ENCODE results near the gene CAVIN1. TPM values are rescaled to one million over a fixed set of nuclear protein-coding genes. Genes with fewer than 3 reads are reported as not detected.

The CAVIN1 gene
- total RNA-seq, 2 donors from 2014 or later = 0.51 to 3.1 TPM

DNA sequence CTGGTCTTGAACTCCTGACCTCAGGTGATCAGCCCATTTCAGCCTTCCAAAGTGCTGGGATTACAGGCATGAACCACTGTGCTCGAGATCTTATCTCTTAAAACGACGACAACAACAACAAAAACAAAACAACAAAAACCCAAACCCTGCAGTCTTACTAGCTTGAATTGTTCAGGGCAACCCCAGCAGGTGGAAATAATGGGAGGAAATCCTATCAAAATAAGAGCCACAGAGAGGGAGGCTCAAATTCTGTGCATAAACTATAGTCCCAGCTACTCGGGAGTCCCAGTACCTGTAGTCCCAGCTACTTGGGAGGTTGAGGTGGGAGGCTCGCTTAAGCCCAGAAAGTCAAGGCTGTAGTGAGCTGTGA is 19.1 kb upstream of the CAVIN1 start:
- WGBS, 2 experiments (ENCODE audit: insufficient coverage in 1 of 2, insufficient read length in 1 of 2) = 43 to 71% methylated on average over 1 to 5 of the region's 5 CpGs
- peak; percentile 54 for DNase-seq
- H3K4me3 Mint-ChIP-seq = no peak overlapping the region
- Histone ChIP-seq H3K4me3 (ENCODE audit: low read length) (no peak overlapping the region), H3K9me3 (ENCODE audit: control insufficient read depth, low read length) (no peaks in the 10 kb centered on the region), H3K36me3 (ENCODE audit: control insufficient read depth, insufficient read depth, low read length) (no peaks in the 10 kb centered on the region), H3K27me3 (ENCODE audit: control insufficient read depth, insufficient read depth, low read length, poor library complexity, severe bottlenecking) (no peaks in the 10 kb centered on the region), H3K4me1 (ENCODE audit: control insufficient read depth, insufficient read depth, low read length) (no peaks in the 10 kb centered on the region), H3K27ac (ENCODE audit: low read depth, low read length) (no peak overlapping the region), H3K9ac (ENCODE audit: extremely low read depth, low read length, poor library complexity, severe bottlenecking) (no peak overlapping the region)
- no peak overlapping the region for H3K27ac Mint-ChIP-seq
- peaks cover 8% of the 10 kb centered on the region for H3K9me3 Mint-ChIP-seq
- H3K36me3 Mint-ChIP-seq (ENCODE audit: low read depth) = no peaks in the 10 kb centered on the region
- H3K27me3 Mint-ChIP-seq (ENCODE audit: insufficient read depth) = no peaks in the 10 kb centered on the region
- H3K4me1 Mint-ChIP-seq = peaks cover 2% of the 10 kb centered on the region
- no peak for TF ChIP-seq CTCF (conservative IDR thresholded peaks at IDR 0.05)

DNA sequence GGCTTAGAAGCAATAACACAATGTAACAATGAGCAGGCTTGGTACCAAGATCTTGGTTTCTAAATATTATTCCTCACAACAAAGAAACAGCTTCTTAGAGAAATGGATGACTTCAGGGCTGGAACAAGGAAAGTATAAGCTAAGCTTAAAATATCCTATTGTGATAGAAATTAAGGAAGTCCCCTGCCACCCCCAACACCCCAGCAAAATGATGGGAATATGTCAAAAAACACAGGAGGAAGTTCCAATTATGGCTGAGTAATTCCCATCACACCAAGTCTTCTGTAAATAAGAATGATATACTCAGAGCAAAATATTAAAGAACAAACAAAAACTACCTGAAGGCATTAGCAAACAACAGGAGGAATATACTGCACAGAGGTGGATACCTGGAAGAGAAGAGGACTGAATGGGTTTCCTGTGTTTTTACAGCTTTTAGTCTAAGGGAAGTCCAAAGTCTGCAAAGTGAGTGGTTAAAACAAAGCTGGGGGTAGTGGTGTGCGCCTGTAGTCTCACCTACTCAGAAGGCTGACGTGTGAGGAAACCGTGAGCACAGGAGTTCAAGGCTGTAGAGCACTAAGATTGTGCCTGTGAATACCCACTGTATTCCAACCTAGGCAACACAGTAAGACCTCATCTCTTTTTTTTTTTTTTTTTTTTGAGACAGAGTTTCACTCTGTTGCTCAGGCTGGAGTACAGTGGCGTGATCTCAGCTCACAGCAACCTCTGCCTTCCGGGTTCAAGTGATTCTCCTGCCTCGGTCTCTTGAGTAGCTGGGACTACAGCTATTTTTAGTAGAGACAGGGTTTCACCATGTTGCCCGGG is 18.5 kb upstream of the CAVIN1 start:
- Mint-ChIP-seq H3K4me1 (peaks cover 2% of the 10 kb centered on the region), H3K27ac (no peak overlapping the region)
- H3K27ac ChIP-seq (ENCODE audit: low read depth, low read length) = no peak overlapping the region

More for the DNA sequence above, 18.5 kb upstream of the CAVIN1 start:
- H3K27me3 Mint-ChIP-seq (ENCODE audit: insufficient read depth) = no peaks in the 10 kb centered on the region
- Histone ChIP-seq H3K9me3 (ENCODE audit: control insufficient read depth, low read length) (no peaks in the 10 kb centered on the region), H3K9ac (ENCODE audit: extremely low read depth, low read length, poor library complexity, severe bottlenecking) (no peak overlapping the region), H3K27me3 (ENCODE audit: control insufficient read depth, insufficient read depth, low read length, poor library complexity, severe bottlenecking) (no peaks in the 10 kb centered on the region), H3K4me3 (ENCODE audit: low read length) (no peak overlapping the region), H3K4me1 (ENCODE audit: control insufficient read depth, insufficient read depth, low read length) (no peaks in the 10 kb centered on the region), H3K36me3 (ENCODE audit: control insufficient read depth, insufficient read depth, low read length) (no peaks in the 10 kb centered on the region)
- TF ChIP-seq CTCF (conservative IDR thresholded peaks at IDR 0.05) = no peak
- H3K36me3 Mint-ChIP-seq (ENCODE audit: low read depth) = no peaks in the 10 kb centered on the region
- H3K9me3 Mint-ChIP-seq = peaks cover 5% of the 10 kb centered on the region
- H3K4me3 Mint-ChIP-seq = no peak overlapping the region
- WGBS, 2 experiments (ENCODE audit: insufficient coverage in 1 of 2, insufficient read length in 1 of 2) = 71 to 78% methylated on average over 4 to 7 of the region's 7 CpGs
- DNase-seq = no peak

Data from endodermal cell (in vitro differentiated cells).